ENCODE results near the gene ATOH1. TPM values are rescaled to one million over a fixed set of nuclear protein-coding genes. Genes with fewer than 3 reads are reported as not detected.

ATOH1 gene
- total and polyA plus RNA-seq, 2 of the 13 experiments (the other 11 are each of a cell fraction or from before 2014, with no cell fraction given) = not detected

DNA sequence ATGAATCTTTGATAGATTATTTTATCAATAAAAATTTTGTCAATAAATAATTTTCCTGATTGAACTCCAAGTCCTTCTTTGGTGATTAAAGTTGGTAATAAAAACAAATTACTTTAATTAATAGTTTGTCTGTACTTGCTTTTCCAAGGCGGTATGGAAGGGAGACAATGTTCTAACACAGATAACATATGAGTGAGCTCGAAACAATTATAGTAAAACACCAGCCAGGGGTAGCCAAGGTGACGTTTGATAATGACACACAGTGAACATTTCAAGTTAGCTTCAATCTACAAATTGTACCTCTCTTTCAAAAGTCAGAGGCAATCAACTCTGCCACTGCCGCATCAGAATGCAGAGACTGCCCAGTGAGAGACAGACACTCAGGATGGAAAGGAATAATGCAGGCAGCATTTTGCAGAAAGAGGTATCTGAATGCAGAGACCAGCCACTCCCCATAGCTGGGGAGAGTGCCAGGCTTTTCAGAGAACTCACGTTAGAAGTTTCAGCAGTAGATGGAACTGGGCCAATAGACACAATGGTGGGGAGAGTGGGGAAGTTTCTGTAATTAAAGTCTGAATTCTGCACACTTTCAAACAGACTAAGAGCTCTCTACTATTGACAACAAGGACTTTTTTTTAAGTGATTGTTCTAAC, 18.1 kb upstream of the ATOH1 start:
- Histone ChIP-seq H3K9me3 (ENCODE audit: low read length) (no peaks in the 10 kb centered on the region), H3K27ac (ENCODE audit: extremely low read length, insufficient read depth, low read length) (no peak overlapping the region), H3K4me1 (ENCODE audit: insufficient read depth, low read length) (no peaks in the 10 kb centered on the region), H3K4me3 (replicated peaks in 1 of 3; ENCODE audit: insufficient read depth in 1 of 3, low read depth in 2 of 3, low read length in 3 of 3) (no peak overlapping the region), H3K4me2 (ENCODE audit: low read depth, low read length) (no peak overlapping the region), H4K20me1 (ENCODE audit: insufficient read depth, low read length) (no peaks in the 10 kb centered on the region), H3K36me3 (replicated peaks in 1 of 2; ENCODE audit: control insufficient read depth in 1 of 2, insufficient read depth in 2 of 2, low read length in 2 of 2) (no peaks in the 10 kb centered on the region), H3K27me3 (ENCODE audit: control insufficient read depth in 1 of 2, insufficient read depth in 2 of 2, low read length in 2 of 2) (no peaks in the 10 kb centered on the region; a peak in 1 of 5 replicates), H3K9ac (ENCODE audit: insufficient read depth, low read depth, low read length) (no peak overlapping the region), H2AFZ (ENCODE audit: low read length) (no peak overlapping the region), H3K79me2 (ENCODE audit: insufficient read depth, low read length) (no peaks in the 10 kb centered on the region)
- ChIA-PET POLR2A (no interaction called here), CTCF (ENCODE audit: low intra/inter-chr PET ratio, low total read pairs) (no interaction called here)
- no peak for ATAC-seq
- in situ Hi-C loops (cut with HindIII; ENCODE audit: extremely low pct_ligation_motif_present, low pct_unique_long_range_greater_than_20kb) (no loop called here), intact Hi-C loops (cut with micrococcal nuclease; ENCODE audit: unreplicated experiment) (no loop called here)
- 11% methylated on average over 5 of the region's 5 CpGs for WGBS (ENCODE audit: low lambda C conversion rate)
- no peak for FAIRE-seq
- BruUV-seq (replicated peaks) = no TSS peak
- DNase-seq (ENCODE audit: low spot score) = no peak
- TF ChIP-seq, protein P1, sequence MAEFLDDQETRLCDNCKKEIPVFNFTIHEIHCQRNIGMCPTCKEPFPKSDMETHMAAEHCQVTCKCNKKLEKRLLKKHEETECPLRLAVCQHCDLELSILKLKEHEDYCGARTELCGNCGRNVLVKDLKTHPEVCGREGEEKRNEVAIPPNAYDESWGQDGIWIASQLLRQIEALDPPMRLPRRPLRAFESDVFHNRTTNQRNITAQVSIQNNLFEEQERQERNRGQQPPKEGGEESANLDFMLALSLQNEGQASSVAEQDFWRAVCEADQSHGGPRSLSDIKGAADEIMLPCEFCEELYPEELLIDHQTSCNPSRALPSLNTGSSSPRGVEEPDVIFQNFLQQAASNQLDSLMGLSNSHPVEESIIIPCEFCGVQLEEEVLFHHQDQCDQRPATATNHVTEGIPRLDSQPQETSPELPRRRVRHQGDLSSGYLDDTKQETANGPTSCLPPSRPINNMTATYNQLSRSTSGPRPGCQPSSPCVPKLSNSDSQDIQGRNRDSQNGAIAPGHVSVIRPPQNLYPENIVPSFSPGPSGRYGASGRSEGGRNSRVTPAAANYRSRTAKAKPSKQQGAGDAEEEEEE (CRISPR knock-in tag; IDR thresholded peaks at IDR 0.05; ENCODE audit: borderline replicate concordance) = no peak
- TF ChIP-seq HNRNPK (IDR thresholded peaks at IDR 0.05; ENCODE audit: low read depth, low read length, poor library complexity, severe bottlenecking) = no peak
- TF ChIP-seq, protein P2, sequence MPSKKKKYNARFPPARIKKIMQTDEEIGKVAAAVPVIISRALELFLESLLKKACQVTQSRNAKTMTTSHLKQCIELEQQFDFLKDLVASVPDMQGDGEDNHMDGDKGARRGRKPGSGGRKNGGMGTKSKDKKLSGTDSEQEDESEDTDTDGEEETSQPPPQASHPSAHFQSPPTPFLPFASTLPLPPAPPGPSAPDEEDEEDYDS (CRISPR knock-in tag; IDR thresholded peaks at IDR 0.05) = no peak
- no peak for TF ChIP-seq FOSL2 (CRISPR knock-in tag; IDR thresholded peaks at IDR 0.05)
- no peak for TF ChIP-seq ZC3H4 (CRISPR knock-in tag; IDR thresholded peaks at IDR 0.05; ENCODE audit: borderline replicate concordance)
- TF ChIP-seq, protein P3, sequence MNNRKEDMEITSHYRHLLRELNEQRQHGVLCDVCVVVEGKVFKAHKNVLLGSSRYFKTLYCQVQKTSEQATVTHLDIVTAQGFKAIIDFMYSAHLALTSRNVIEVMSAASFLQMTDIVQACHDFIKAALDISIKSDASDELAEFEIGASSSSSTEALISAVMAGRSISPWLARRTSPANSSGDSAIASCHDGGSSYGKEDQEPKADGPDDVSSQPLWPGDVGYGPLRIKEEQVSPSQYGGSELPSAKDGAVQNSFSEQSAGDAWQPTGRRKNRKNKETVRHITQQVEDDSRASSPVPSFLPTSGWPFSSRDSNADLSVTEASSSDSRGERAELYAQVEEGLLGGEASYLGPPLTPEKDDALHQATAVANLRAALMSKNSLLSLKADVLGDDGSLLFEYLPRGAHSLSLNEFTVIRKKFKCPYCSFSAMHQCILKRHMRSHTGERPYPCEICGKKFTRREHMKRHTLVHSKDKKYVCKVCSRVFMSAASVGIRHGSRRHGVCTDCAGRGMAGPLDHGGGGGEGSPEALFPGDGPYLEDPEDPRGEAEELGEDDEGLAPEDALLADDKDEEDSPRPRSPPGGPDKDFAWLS (CRISPR knock-in tag; IDR thresholded peaks at IDR 0.05; ENCODE audit: borderline replicate concordance) = no peak
- TF ChIP-seq, protein P4, sequence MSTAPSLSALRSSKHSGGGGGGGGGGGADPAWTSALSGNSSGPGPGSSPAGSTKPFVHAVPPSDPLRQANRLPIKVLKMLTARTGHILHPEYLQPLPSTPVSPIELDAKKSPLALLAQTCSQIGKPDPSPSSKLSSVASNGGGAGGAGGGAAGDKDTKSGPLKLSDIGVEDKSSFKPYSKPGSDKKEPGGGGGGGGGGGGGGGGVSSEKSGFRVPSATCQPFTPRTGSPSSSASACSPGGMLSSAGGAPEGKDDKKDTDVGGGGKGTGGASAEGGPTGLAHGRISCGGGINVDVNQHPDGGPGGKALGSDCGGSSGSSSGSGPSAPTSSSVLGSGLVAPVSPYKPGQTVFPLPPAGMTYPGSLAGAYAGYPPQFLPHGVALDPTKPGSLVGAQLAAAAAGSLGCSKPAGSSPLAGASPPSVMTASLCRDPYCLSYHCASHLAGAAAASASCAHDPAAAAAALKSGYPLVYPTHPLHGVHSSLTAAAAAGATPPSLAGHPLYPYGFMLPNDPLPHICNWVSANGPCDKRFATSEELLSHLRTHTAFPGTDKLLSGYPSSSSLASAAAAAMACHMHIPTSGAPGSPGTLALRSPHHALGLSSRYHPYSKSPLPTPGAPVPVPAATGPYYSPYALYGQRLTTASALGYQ (CRISPR knock-in tag; IDR thresholded peaks at IDR 0.05) = no peak
- TF ChIP-seq, protein P5, sequence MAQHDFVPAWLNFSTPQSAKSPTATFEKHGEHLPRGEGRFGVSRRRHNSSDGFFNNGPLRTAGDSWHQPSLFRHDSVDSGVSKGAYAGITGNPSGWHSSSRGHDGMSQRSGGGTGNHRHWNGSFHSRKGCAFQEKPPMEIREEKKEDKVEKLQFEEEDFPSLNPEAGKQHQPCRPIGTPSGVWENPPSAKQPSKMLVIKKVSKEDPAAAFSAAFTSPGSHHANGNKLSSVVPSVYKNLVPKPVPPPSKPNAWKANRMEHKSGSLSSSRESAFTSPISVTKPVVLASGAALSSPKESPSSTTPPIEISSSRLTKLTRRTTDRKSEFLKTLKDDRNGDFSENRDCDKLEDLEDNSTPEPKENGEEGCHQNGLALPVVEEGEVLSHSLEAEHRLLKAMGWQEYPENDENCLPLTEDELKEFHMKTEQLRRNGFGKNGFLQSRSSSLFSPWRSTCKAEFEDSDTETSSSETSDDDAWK (CRISPR knock-in tag; IDR thresholded peaks at IDR 0.05) = no peak
- no peak for TF ChIP-seq SNAI1 (CRISPR knock-in tag; IDR thresholded peaks at IDR 0.05; ENCODE audit: borderline replicate concordance)
- TF ChIP-seq CEBPG (CRISPR knock-in tag; IDR thresholded peaks at IDR 0.05) = no peak
- TF ChIP-seq HDAC6 (IDR thresholded peaks at IDR 0.05; ENCODE audit: low read depth, low read length) = no peak
- TF ChIP-seq, protein P6, sequence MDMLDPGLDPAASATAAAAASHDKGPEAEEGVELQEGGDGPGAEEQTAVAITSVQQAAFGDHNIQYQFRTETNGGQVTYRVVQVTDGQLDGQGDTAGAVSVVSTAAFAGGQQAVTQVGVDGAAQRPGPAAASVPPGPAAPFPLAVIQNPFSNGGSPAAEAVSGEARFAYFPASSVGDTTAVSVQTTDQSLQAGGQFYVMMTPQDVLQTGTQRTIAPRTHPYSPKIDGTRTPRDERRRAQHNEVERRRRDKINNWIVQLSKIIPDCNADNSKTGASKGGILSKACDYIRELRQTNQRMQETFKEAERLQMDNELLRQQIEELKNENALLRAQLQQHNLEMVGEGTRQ (IDR thresholded peaks at IDR 0.05; ENCODE audit: low read depth, low read length) = no peak
- TF ChIP-seq, protein P6 (CRISPR knock-in tag; IDR thresholded peaks at IDR 0.05; ENCODE audit: borderline replicate concordance) = no peak

Data from HepG2 (cell line).